ENCODE measurements around the gene MACF1. TPM values are rescaled to one million over a fixed set of nuclear protein-coding genes. Genes with fewer than 3 reads are reported as not detected.

MACF1 gene
- total RNA-seq, 4 donors from 2014 or later, result 386 to 627 (median 576) TPM

- Histone ChIP-seq H3K27me3 (no peaks in the 10 kb centered on the region), H3K4me1 (peaks cover 0 to 3% (median 0%) of the 10 kb centered on the region in 4 donors), H3K27ac (replicated peaks in 1 of 4) (no peak overlapping the region), H3K4me3 (no peak overlapping the region), H3K36me3 (peaks cover 43 to 97% (median 94%) of the 10 kb centered on the region in 4 donors), H3K9me3 (no peaks in the 10 kb centered on the region)
- intact Hi-C loops (cut with DNase I), result no loop called here
- no peak for TF ChIP-seq EP300 (IDR thresholded peaks at IDR 0.05)
- no peak for TF ChIP-seq POLR2AphosphoS5 (IDR thresholded peaks at IDR 0.05)
- WGBS, result 68% methylated on average over 12 of the region's 12 CpGs
- no peak for DNase-seq (ENCODE audit: extremely low spot score)
Observed at GRCh38 chr1:39344394-39345154, 140.1 kb downstream of the MACF1 start.

GRCh38 chr1:39346872-39347271 is 142.4 kb downstream of the MACF1 start:
- Histone ChIP-seq H3K4me1 (peaks cover 0 to 3% (median 0%) of the 10 kb centered on the region in 4 donors), H3K27me3 (no peaks in the 10 kb centered on the region), H3K9me3 (no peaks in the 10 kb centered on the region), H3K4me3 (no peak overlapping the region), H3K27ac (replicated peaks in 1 of 4) (no peak overlapping the region), H3K36me3 (peaks cover 40 to 97% (median 94%) of the 10 kb centered on the region in 4 donors)
- TF ChIP-seq POLR2A (IDR thresholded peaks at IDR 0.05; ENCODE audit: low read depth) (no peak), EP300 (IDR thresholded peaks at IDR 0.05) (no peak), POLR2AphosphoS5 (IDR thresholded peaks at IDR 0.05) (no peak), CTCF (IDR thresholded peaks at IDR 0.05) (no peak)
- no peak for DNase-seq (ENCODE audit: extremely low spot score)
- intact Hi-C loops (cut with DNase I), result no loop called here
- 83% methylated on average over 2 of the region's 2 CpGs for WGBS

- no peaks in the 10 kb centered on the region for H3K27me3 ChIP-seq
- no peak overlapping the region for H3K27ac ChIP-seq (replicated peaks in 1 of 4)
- H3K4me1 ChIP-seq, result peaks cover 0 to 3% (median 0%) of the 10 kb centered on the region in 4 donors
- intact Hi-C loops (cut with DNase I), result no loop called here
- DNase-seq (ENCODE audit: extremely low spot score), result no peak
- 100% methylated on average over 1 of the region's 1 CpG for WGBS
- H3K9me3 ChIP-seq, result no peaks in the 10 kb centered on the region
- no peak overlapping the region for H3K4me3 ChIP-seq
- H3K36me3 ChIP-seq, result peaks cover 49 to 97% (median 95%) of the 10 kb centered on the region in 4 donors
- TF ChIP-seq POLR2A (IDR thresholded peaks at IDR 0.05; ENCODE audit: low read depth) (no peak), EP300 (IDR thresholded peaks at IDR 0.05) (no peak), POLR2AphosphoS5 (IDR thresholded peaks at IDR 0.05) (no peak), CTCF (IDR thresholded peaks at IDR 0.05) (no peak)
Observed at GRCh38 chr1:39348278-39348677, 143.8 kb downstream of the MACF1 start.

GRCh38 chr1:39352881-39353280 is 148.4 kb downstream of the MACF1 start:
- DNase-seq (ENCODE audit: extremely low spot score), result no peak
- intact Hi-C loops (cut with DNase I), result loop anchor here (10.0 kb wide), 1 partner anchor 62 kb away; no protein-coding TSS in a partner anchor
- Histone ChIP-seq H3K36me3 (peaks cover 84 to 100% (median 99%) of the 10 kb centered on the region in 4 donors), H3K4me1 (peaks cover 0 to 3% (median under 1%) of the 10 kb centered on the region in 4 donors), H3K27ac (replicated peaks in 1 of 4) (peak overlapping the region in 2 of 4 donors; percentile 25 to 38), H3K4me3 (no peak overlapping the region), H3K27me3 (no peaks in the 10 kb centered on the region), H3K9me3 (no peaks in the 10 kb centered on the region)
- TF ChIP-seq CTCF (IDR thresholded peaks at IDR 0.05) (no peak), POLR2A (IDR thresholded peaks at IDR 0.05; ENCODE audit: low read depth) (no peak), EP300 (IDR thresholded peaks at IDR 0.05) (no peak), POLR2AphosphoS5 (IDR thresholded peaks at IDR 0.05) (no peak)
- WGBS, result 90% methylated on average over 3 of the region's 3 CpGs

- Histone ChIP-seq H3K9me3 (no peaks in the 10 kb centered on the region), H3K4me3 (no peak overlapping the region), H3K4me1 (peaks cover 5 to 18% (median 16%) of the 10 kb centered on the region in 4 donors), H3K27ac (replicated peaks in 1 of 4) (peak overlapping the region in 2 of 4 donors; percentile 3 to 28), H3K36me3 (peaks cover 79 to 100% (median 99%) of the 10 kb centered on the region in 4 donors), H3K27me3 (no peaks in the 10 kb centered on the region)
- no peak for TF ChIP-seq CTCF (IDR thresholded peaks at IDR 0.05)
- no peak for TF ChIP-seq EP300 (IDR thresholded peaks at IDR 0.05)
- TF ChIP-seq POLR2AphosphoS5 (IDR thresholded peaks at IDR 0.05), result no peak
- no peak for TF ChIP-seq POLR2A (IDR thresholded peaks at IDR 0.05; ENCODE audit: low read depth)
- DNase-seq (ENCODE audit: extremely low spot score), result no peak
- whole genome bisulfite sequencing, result 70% methylated on average over 3 of the region's 3 CpGs
- intact Hi-C loops (cut with DNase I), result loop anchor here (10.0 kb wide), 1 partner anchor 60 kb away; no protein-coding TSS in a partner anchor
Observed at GRCh38 chr1:39354572-39354971, 150.1 kb downstream of the MACF1 start.

Data from esophagus muscularis mucosa (tissue), 4 donors.